GM21576 (cell line): ENCODE measurements around the gene CAPN8.

Experiments
- ATAC-seq: cut with Tn5 transposase; IDR thresholded peaks from one replicate; pipeline ENCODE4 v1.9.1; 2021; ENCODE audit warnings: mild to moderate bottlenecking, moderate library complexity; ENCODE audit not compliant: unreplicated experiment

The CAPN8 gene

DNA sequence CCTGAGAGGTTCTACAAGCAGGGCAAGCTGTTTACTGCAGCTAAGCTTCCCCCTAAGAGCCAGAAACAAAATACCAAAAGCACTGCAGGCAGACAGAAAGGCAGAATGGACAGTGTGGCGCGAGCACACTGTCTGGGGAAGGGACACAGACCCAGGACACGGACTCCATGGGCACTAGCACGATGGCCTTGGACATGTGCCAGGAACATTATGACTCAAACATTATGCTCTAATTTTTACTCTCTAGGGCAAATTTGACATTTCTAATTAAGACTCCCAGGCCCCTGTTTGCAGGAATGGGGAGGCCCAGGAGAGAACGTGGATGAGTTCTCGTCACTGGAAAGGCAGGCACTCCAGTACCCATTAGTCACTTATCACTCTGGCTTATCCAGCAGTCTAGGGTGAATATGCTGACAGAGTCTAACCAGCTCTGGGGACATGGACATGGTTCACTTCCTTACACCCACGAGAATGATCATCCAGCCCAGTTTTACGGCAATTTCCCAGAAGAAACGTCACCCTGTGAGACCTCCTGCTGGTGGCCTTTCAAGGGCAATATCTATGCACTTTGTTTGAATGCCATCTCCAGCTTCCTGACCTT is 45.1 kb downstream of the CAPN8 start:
- ATAC-seq: no peak

DNA sequence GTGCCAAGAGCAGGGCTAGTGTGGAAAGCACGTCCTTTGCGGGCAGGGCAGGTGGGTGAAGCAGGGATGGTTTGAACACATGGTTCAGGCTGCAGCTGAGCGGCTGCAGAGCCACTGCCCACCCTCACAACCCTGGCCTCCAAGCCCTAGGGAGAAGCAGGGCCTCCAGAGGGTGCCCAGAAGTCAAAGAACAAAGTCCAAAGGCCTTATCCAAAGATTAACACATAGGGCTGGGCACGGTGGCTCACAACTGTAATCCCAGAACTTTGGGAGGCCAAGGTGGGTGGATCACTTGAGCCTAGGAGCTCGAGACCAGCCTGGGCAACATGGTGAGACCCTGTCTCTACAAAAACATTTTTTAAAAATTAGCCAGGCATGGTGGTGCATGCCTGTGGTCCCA is 46.8 kb downstream of the CAPN8 start:
- ATAC-seq: no peak

DNA sequence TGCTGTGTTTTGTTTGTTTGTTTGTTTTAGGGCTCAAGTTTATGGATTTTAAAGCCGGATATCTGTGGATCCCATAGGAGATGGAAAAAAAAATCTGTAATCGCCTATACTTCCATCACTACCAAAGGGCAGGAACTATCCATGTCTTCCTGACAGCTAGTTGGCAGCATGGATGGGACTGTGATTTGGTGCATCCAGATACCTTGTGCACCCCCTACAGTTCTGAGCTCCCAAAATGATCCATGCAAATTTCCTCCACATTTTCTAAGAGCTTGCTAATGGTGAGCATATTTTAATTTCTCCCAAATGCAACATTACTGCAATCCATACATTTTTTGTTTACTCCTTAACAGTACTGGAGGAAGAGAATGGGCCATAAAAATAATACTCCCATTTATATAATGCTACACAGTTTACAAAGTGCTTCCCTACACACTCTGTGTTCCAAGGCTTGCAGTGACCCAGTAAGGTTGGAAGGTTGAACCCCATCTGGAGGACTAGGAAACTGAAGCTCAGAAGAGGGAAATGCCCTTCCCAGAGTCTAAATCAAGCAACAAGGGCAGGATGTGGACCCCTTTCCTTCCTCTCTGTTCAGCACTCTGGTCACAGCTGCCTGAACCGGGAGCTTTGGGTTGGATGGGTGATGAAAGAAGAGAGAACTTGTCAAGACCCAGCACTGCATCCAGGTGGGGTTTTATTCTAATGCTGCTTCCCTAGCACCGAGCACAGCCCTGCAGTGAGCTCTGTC is 48.0 kb downstream of the CAPN8 start:
- no peak for ATAC-seq

DNA sequence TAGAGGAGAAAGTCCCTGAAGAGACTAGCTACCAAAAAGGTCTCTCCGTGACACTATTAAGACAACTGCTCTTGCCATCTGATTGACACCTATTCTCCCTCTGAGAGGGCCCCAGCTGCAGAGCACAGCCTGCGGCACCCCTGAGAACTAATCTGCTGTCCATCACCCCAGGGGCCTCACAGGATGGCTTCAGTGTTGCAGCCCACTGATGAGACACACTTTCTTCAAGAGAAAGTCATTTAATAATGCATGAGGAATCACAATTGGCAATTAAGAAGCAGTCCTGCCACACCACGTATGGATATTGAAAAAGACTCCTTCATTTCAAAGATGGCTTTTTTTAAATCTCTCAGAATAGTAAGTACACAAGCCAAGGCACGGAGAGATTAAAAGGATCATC is 48.9 kb downstream of the CAPN8 start:
- no peak for ATAC-seq

DNA sequence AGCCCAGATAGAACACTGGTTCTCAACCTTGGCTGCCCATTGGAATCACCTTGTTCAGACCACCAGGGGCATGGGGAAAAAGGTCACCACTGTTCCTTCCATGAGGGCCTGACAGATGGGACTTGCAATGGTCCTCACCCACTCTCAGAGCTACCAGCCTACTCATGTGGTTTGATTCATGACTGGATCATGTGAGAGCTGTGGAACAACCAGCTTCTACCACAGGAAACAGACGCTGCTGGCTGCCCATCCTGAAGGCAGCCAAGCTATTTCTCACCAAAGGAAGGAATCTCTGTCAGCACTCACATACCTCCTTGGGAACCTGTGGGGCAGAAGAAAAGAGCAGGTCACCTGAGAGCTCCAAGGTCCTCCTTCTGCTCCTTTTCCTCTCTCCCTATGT is 53.6 kb downstream of the CAPN8 start:
- ATAC-seq: no peak

DNA sequence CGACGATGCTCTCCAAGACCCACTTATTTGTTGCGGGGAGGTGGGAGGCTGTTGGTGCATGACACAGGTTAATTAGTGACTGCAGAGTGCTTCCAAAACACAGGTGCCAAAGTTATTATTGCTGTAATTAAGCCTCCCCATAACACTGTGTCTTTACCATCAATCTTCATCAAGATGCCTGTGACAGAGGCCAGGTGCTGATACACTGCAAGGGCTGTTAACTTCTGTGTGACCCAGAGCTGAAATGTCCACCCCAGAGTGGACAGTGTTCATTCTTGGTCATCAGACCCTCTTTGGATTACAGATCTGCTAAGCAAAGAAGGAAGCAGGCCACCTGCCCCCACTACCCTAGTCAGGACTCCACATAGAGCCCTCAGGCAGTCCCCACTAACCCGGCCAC is 55.5 kb downstream of the CAPN8 start:
- no peak for ATAC-seq

DNA sequence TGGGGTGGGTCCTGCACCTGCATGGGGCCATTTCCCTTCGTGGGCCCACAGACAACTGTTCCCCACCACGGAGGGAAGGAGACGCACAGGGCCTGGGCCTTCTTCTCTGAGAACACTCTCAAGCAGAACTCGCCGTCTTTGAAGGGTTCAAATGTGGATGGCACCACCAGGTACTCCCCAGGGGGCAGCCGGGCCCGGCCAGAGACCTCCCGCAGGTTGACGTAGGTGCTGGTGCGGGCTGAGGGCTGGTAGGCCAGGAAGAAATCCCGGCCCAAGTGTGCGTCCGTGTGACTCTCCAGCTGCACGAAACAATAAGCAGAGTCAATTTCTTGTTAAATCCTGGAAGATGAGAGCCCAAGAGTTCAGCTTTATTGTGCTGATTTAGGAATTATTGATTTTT is 56.4 kb downstream of the CAPN8 start:
- ATAC-seq: no peak

DNA sequence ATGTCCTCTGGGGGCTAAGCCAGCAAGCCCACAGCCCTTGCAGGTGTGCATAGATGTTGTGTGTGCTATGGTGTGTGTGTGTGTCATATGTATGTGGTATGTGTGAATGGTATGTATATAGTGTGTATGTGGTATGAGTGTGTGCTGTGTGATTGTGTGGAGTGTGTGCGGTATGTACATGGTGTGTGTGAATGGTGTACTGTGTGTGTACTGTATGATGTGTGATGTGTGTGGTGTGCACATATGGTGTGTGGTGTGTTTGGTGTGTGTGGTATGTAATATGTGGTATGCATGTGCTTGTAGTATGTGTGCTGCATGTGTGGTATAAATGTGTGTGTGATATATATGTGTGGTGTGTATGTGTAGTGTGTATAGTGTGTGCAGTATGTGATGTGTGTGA is 107.0 kb downstream of the CAPN8 start:
- no peak for ATAC-seq

DNA sequence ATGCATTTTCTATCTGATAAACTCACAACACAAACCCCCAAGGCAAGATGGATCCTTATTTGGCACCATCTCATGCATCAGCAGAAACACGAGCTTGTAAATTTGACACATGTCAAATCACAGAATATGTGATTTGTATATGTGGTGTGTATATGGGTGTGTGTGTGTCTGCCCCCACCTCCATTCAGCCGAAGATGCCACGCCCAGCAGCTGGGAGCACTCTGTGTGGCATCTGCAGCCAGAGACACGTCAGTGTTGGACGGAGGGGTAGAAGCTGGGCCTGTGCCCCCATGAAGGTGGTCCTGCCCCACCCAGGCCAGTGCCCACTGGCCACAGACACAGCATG is 108.4 kb downstream of the CAPN8 start:
- no peak for ATAC-seq

DNA sequence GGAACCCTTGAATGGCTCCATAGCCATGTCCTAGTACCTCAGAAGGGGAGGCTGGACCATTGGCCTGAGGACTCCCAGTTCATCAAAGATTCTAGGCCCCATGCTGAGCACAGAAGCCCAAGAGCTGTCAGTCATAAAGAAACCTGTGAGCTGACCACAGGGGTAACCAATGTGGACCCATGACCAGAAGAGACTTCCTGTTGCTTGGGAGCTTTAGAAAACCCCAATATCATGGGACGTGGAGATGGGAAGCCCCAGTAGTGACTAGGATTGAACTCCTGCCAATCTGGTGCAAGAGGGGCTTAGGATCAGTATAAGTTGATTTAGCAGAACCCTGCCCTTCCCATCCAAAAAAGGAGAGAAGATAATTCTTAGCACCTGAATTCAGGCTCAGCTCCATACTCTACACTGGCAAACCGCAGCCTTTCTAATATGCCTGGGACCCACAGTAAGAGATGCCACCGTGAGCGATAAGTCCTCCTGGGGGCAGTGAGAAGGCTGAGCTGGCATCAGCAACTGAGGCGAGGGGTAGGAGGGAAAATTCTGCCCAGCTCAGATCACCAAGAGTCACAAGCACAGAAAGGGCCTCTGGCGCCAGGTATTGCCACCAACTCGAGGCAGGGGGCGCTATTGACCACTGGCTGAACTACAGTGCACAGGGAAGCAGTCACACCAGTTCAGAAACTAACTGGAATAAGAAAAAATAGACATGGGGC is 108.9 kb downstream of the CAPN8 start:
- ATAC-seq: peak; percentile 80

DNA sequence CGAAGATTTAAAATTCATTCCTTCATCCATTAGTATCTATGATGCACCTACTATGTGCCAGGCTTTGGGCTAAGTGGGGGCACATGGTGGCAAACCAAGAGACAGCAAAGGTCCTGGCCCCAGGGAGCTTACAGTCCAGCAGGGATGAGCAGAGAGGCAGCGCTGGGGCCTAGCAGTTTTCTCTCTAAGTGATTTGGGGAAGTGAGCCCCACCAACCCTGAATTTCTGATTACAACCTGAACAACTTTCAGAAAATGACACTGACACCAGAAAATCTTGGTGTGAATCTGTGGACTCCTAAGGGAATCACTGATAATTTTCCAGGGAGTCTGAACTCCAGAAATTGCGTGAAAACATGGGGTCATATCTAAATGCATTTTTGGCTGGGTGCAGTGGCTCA is 111.5 kb downstream of the CAPN8 start:
- no peak for ATAC-seq

DNA sequence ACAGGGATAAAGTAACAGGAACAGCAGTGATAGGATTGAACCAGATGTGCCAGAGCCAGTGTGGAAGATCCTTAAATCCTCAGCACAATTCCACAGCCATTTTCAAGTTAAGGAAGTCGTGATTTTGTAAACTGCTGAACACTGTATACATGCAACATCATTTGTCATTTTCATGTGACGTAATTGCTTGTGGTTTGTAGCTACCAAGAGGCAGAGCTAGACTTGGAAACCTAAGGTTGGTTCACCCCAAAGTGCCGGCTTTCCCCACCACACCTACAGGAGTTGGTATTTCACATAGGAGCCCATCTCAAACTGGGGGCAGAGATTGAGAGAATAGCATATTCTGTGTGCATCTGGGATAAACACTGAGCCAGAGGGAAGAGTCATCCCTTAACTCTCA is 113.9 kb downstream of the CAPN8 start:
- no peak for ATAC-seq

DNA sequence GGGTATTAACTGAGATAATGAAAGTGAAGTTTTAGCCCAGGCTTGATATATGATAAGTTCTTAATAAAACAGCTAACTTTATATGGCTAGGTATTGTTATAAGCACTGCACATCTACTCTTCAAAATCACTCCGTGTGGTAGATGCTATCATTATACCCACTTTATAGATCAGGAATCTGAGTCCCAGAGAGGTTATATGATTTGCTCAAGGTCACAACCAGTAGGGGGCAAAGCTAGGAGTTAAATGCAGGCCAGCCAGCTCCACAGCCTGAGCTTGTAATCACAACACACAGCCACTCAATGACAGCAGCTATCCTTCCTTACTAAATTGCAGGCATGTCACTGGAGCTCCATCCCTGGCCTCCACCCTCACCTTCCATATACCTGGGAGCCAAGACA is 115.8 kb downstream of the CAPN8 start:
- no peak for ATAC-seq

DNA sequence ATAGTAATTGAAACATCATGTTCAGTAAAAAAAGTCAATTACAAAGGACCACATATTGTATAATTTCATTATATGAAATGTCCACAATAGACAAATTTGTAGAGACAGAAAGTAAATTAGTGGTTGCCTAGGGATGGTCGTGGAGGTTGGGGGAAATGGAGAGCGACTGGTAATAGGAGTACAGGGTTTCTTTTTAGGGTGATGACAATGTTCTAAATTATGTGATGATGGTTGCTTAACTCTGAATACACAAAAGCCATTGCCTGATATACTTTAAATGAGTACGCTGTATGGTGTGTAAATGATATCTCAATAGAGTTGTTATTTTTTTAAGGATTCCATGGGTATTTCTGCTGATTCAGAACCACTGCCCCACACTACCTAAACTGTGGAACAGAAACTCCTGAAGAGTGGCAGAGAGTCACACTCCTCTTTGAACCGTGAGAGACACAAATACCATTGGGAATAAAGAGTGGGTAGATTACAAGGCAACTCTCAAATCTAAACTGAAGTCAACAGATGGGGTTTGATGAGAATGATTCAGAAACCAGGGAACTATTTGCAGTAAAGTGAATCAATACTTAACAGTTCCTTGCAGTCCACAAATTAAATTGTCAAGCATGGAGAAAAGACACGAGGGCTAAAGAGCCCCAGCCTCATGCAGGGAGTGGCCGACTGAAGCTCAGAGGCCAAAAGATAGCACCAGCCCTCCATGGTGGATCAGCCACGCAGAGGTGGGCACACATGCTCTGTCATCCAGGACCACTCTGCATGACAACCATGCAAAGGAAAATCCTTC is 118.0 kb downstream of the CAPN8 start:
- no peak for ATAC-seq

DNA sequence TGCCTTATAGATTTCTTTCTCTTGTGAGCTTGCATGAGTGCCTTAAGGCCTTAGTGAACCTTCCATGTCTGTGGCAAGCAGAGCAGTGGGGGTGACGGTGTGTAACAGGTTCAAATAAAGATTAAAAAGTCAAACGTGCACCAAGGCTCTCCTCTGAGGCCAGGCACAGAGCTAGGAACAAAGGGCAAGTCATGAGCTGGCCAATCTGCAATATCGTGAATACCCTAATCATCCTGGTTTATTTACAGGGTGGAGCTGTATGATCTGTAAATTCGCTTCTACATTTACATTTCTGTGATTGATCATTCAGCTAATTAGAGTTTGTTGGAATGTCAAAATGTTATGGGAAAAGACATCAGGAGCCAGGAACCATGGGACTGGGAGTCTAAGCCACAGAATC is 120.2 kb downstream of the CAPN8 start:
- ATAC-seq: no peak

DNA sequence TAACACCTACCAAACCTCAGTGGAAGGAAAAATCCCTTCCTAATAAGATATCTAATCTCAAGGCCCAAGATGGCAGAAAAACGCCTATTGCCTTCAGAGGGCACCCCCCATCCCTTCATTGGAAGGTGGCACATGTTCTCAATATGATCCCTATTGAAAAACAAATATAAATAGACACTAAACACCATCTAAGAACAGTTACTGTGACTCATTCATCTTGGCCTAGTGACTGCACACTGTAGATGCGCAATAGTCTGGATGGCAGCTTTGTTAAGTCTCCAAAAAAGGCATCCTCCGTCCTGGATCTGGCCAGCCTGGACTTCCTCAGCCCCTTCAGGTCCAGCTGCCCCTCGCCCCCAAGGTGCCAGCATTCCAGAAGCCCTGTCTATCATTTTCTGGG is 121.9 kb downstream of the CAPN8 start:
- no peak for ATAC-seq

DNA sequence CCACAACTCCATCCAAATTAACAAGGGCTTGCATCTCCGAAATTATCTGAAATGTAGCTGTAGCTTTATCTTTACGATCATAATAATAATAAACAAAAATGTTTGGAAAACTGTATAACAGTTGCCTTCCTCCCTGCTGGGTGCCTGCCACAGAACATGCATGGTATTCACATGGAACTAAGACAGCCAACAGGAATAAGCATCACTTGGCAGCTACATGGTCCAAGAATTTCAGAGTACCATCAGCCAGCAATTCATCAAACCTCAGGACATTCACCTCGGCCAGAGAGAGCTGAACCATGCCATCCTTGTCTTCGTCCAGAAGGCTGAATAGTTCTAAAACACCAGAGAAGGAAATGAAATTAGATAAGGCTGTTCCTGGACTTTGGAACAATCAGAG is 122.7 kb downstream of the CAPN8 start:
- no peak for ATAC-seq

DNA sequence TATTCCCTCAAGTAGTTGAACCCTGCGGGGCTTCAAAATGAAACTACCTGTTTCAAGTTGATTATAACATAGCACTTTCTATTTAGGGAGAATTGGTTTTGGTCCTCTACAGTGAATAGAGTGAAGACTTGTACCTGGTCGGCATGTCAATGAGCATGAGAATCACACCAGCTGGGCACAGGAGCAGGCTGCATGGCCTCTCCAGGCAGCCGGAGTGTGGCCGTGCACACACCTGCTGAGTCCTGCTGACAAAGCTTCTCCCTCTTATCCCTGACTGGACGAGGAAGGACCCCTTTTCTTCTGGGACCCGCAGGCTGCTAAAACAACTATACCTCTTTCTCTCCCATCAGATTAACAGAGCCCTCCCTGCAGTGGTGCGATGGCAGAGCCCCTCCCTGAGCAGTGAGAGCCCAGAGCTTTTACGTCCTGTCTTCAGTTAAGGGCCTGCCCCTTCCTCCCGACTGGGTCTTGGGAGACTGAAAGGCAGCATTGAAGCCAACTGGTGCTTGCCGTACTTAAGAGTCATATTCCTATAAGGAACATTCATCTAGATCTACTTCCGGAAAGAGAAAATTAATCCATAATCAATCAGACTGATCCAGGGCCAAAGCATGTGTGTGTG is 124.9 kb downstream of the CAPN8 start:
- no peak for ATAC-seq

DNA sequence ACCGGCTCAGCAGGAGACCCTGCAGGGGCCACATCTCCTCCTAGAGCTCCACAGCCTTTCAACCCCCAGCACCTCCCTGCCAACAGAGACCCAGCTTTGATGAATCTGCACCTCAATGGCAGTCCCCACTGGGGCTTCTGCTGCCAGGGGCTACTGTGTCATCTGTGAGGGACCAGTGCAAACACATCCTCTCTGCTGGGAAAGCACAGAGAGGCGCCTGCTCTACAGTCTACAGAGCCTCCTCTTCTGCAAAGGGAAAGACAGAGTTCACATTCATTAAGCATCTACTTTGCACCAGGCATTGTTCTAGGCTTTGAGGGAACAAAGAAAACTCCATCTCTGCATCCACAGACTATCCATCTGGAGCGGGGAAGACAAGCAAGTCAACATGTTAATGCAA is 125.8 kb downstream of the CAPN8 start:
- ATAC-seq: no peak

DNA sequence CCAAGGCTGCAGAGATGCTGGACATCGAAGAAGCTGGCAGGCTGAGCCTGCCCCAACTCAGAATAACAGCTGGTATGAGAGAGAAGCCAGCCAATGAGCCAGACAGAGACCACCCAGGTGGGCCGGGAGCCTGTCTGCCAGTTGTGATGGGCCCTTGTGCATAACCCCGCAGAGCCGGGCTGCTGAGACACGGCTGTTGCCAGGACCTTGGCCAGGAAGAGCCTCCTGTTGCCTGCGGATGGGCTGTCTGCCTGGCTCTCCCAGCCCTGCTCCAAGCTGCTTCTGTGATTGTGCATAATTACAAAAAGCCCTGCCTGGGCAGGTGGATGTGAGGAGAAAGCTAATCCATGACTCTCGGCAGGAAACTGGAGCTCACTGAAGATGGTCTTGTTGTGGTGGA is 126.5 kb downstream of the CAPN8 start:
- ATAC-seq: no peak

DNA sequence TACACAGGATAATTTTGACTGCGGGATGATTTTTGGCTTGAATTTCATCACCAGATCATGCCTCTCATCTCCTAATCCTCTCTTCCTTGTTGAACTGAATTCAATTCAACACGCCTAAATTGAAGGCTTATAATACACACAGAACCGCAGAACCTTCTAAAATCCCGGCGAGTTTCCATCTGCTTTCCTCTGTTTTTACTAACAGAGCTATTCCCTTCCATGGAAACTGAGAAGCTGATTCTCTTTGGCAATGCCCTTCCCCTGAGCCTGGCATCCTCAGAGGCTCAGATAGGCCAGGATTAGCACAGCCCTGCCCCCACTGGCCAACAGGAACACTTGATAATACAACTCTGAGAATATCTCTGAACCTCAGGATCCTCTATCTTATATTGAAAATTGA is 130.2 kb downstream of the CAPN8 start:
- no peak for ATAC-seq
